SK-MEL-5 (cell line): ENCODE results near the gene OXT. TPM values are rescaled to one million over a fixed set of nuclear protein-coding genes. Genes with fewer than 3 reads are reported as not detected.

ENCODE experiments used
- DNase-seq: peaks from one replicate; pipeline ENCODE4 v3.0.0-alpha.2; 2016; ENCODE audit warnings: low read depth, low spot score
- in situ Hi-C: cut with HindIII; loops from 2 replicates; pipeline ENCODE4 v1.10.0; 2016; ENCODE audit warnings: low sequenced_read_pairs, high pct_unique_total_duplicates, low pct_unique_long_range_greater_than_20kb
- total RNA-seq: library from RNA; depleted of rRNA; stranded (reverse); fragments of >200 nt; shearing (Covaris generic); gene quantifications from 2 replicates; pipeline ENCODE4 v1.2.3, GENCODE V29; 2014

OXT gene
- total RNA-seq, 1 experiment from 2014 or later = not detected

- no peak for DNase-seq
- in situ Hi-C loops = no loop called here
Measured at GRCh38 chr20:3077618-3078134, 6.3 kb downstream of the OXT start.

- in situ Hi-C loops = no loop called here
- DNase-seq = no peak
Measured at GRCh38 chr20:3080939-3081388, 9.5 kb downstream of the OXT start.

- in situ Hi-C loops = no loop called here
- no peak for DNase-seq
Measured at GRCh38 chr20:3081641-3082040, 10.2 kb downstream of the OXT start.

- DNase-seq = no peak
- in situ Hi-C loops = no loop called here
Measured at GRCh38 chr20:3082306-3082951, 11.0 kb downstream of the OXT start.

GRCh38 chr20:3082955-3083952 is 11.8 kb downstream of the OXT start:
- DNase-seq = no peak
- in situ Hi-C loops = no loop called here

- in situ Hi-C loops = no loop called here
- no peak for DNase-seq
Measured at GRCh38 chr20:3084283-3084985, 13.0 kb downstream of the OXT start, which contains the start of gene AVP. Gene AVP, minus strand, starts transcription at chr20:3084724. Its CDS starts 50 bp downstream, at chr20:3084674.

- in situ Hi-C loops = no loop called here
Measured at GRCh38 chr20:3084986-3085360, 13.6 kb downstream of the OXT start.

GRCh38 chr20:3085571-3086072 is 14.2 kb downstream of the OXT start:
- in situ Hi-C loops = no loop called here
- no peak for DNase-seq

More at GRCh38 chr20:3084986-3085360, 13.6 kb downstream of the OXT start:
- no peak for DNase-seq

- DNase-seq = no peak
- in situ Hi-C loops = no loop called here
Measured at GRCh38 chr20:3088031-3088430, 16.6 kb downstream of the OXT start.

GRCh38 chr20:3090565-3090964 is 19.1 kb downstream of the OXT start:
- no peak for DNase-seq
- in situ Hi-C loops = no loop called here

- in situ Hi-C loops = no loop called here
- no peak for DNase-seq
Measured at GRCh38 chr20:3092611-3093379, 21.4 kb downstream of the OXT start.

- no peak for DNase-seq
- in situ Hi-C loops = no loop called here
Measured at GRCh38 chr20:3093861-3094361, 22.5 kb downstream of the OXT start.

GRCh38 chr20:3094848-3095629 is 23.6 kb downstream of the OXT start:
- no peak for DNase-seq

GRCh38 chr20:3100480-3100879 is 29.1 kb downstream of the OXT start:
- in situ Hi-C loops = no loop called here
- DNase-seq = no peak

More at GRCh38 chr20:3094848-3095629, 23.6 kb downstream of the OXT start:
- in situ Hi-C loops = no loop called here

GRCh38 chr20:3101251-3101650 is 29.8 kb downstream of the OXT start:
- DNase-seq = no peak
- in situ Hi-C loops = no loop called here
